ENCODE results near the gene TBCCD1. TPM values are rescaled to one million over a fixed set of nuclear protein-coding genes. Genes with fewer than 3 reads are reported as not detected.

TBCCD1 gene
- total and polyA plus RNA-seq, 2 donors (not counting 3 experiments of a cell fraction or from before 2014, with no cell fraction given) = 16.5 to 16.6 TPM

GRCh38 chr3:186502966-186503712, 64.0 kb downstream of the TBCCD1 start:
- dilution Hi-C loops (cut with MboI; ENCODE audit: extremely low pct_ligation_motif_present, low sequenced_read_pairs) (no loop called here), intact Hi-C loops (cut with micrococcal nuclease) (no loop called here)
- ChIA-PET POLR2A (no interaction called here), CTCF (no interaction called here)
- no peaks in the 10 kb centered on the region for H3K9me3 ChIP-seq (replicated peaks; ENCODE audit: control insufficient read depth, insufficient read depth, low read length)
- H3K4me3 ChIP-seq (replicated peaks in 1 of 3; ENCODE audit: insufficient read depth in 1 of 3, low read depth in 1 of 3, low read length in 3 of 3) = no peak overlapping the region
- H3K27me3 ChIP-seq (ENCODE audit: control insufficient read depth in 2 of 2, insufficient read depth in 2 of 2, low read length in 2 of 2) = peaks cover 0 to 2% of the 10 kb centered on the region in 2 experiments
- no peak overlapping the region for H2AFZ ChIP-seq (ENCODE audit: low read depth, low read length)
- no peak overlapping the region for H3K27ac ChIP-seq (ENCODE audit: insufficient read depth, low read depth, low read length)
- FAIRE-seq = no peak
- TF ChIP-seq MYC (IDR thresholded peaks at IDR 0.05; ENCODE audit: low read depth, low read length) (no peak), GATA2 (IDR thresholded peaks at IDR 0.05; ENCODE audit: insufficient read depth, insufficient read length, low read depth, low read length) (no peak), FOS (IDR thresholded peaks at IDR 0.05; ENCODE audit: borderline replicate concordance, insufficient read depth, low read length) (no peak), POLR2AphosphoS5 (IDR thresholded peaks at IDR 0.05; ENCODE audit: insufficient read depth, low read depth, low read length) (no peak), POLR2A (IDR thresholded peaks at IDR 0.05; ENCODE audit: low read depth, low read length) (no peak), EZH2 (IDR thresholded peaks at IDR 0.05; ENCODE audit: borderline replicate concordance, low read depth, low read length, severe bottlenecking) (no peak), JUN (IDR thresholded peaks at IDR 0.05; ENCODE audit: borderline replicate concordance, insufficient read depth, insufficient read length, low read depth) (no peak)
- TF ChIP-seq, protein P1, sequence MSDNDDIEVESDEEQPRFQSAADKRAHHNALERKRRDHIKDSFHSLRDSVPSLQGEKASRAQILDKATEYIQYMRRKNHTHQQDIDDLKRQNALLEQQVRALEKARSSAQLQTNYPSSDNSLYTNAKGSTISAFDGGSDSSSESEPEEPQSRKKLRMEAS (IDR thresholded peaks at IDR 0.05; ENCODE audit: insufficient read depth, insufficient read length) = no peak
- no peaks in the 10 kb centered on the region for H3K79me2 ChIP-seq (ENCODE audit: control insufficient read depth, insufficient read depth, low read length)
- no peaks in the 10 kb centered on the region for H3K36me3 ChIP-seq (ENCODE audit: control insufficient read depth in 2 of 2, extremely low read depth in 1 of 2, insufficient read depth in 2 of 2, low read length in 2 of 2)
- H4K20me1 ChIP-seq (replicated peaks; ENCODE audit: control insufficient read depth, extremely low read depth, insufficient read depth, low read length) = no peaks in the 10 kb centered on the region
- BruUV-seq (replicated peaks) = no TSS peak
- H3K9me1 ChIP-seq (replicated peaks; ENCODE audit: control insufficient read depth, extremely low read depth, insufficient read depth, low read length) = no peaks in the 10 kb centered on the region
- no peaks in the 10 kb centered on the region for H3K4me1 ChIP-seq (ENCODE audit: control insufficient read depth, extremely low read depth, insufficient read depth, low read length)
- no peak overlapping the region for H3K9ac ChIP-seq (replicated peaks; ENCODE audit: extremely low read depth, insufficient read depth, low read length)
- DNase-seq (ENCODE audit: low read depth, low spot score) = no peak
- H3K4me2 ChIP-seq (ENCODE audit: insufficient read depth, low read length) = no peak overlapping the region
